Right renal pelvis (tissue), 4 donors: ENCODE measurements around the gene EFHD1. TPM values are rescaled to one million over a fixed set of nuclear protein-coding genes. Genes with fewer than 3 reads are reported as not detected.

Source experiments
- DNase-seq, 4 donors: peaks; one replicate each; pipeline ENCODE4 v3.0.0-alpha.2; 2013; ENCODE audit warnings: low read depth in 4 of 4, low spot score in 3 of 4, missing footprints in 1 of 4
- polyA plus RNA-seq, 4 donors: library from polyadenylated mRNA; unstranded; fragments of 120-200 nt; gene quantifications; one replicate each; pipeline ENCODE4 v1.2.1, GENCODE V29; 2013; ENCODE audit not compliant: insufficient read length in 4 of 4

The EFHD1 gene
- polyA plus RNA-seq = 10 to 100 TPM; 61.8 to 96.1 (median 87.6) TPM

- DNase-seq = peak; percentile 39 to 69 (median 60)
These were observed at the start of gene EFHD1 for GRCh38 chr2:232633413-232634205. TSS of gene EFHD1 (plus strand) at chr2:232633604. CDS start at chr2:232633705, 101 bp downstream.

GRCh38 chr2:232584238-232584637, 49.2 kb upstream of the EFHD1 start:
- no peak for DNase-seq

GRCh38 chr2:232586943-232587505, 46.4 kb upstream of the EFHD1 start:
- DNase-seq = no peak

- DNase-seq = no peak
These were observed 45.9 kb upstream of the EFHD1 start for GRCh38 chr2:232587512-232587911.

GRCh38 chr2:232588031-232588430, 45.4 kb upstream of the EFHD1 start:
- no peak for DNase-seq

- DNase-seq = no peak
These were observed 44.5 kb upstream of the EFHD1 start for GRCh38 chr2:232588680-232589585.

- no peak for DNase-seq
These were observed 40.5 kb upstream of the EFHD1 start for GRCh38 chr2:232592772-232593395.

GRCh38 chr2:232593982-232594381, 39.4 kb upstream of the EFHD1 start:
- no peak for DNase-seq

GRCh38 chr2:232597362-232598079, 35.9 kb upstream of the EFHD1 start:
- no peak for DNase-seq

GRCh38 chr2:232598293-232598692, 35.1 kb upstream of the EFHD1 start:
- DNase-seq = no peak

GRCh38 chr2:232600053-232600773, 33.2 kb upstream of the EFHD1 start:
- no peak for DNase-seq

GRCh38 chr2:232603283-232603682, 30.1 kb upstream of the EFHD1 start:
- no peak for DNase-seq

GRCh38 chr2:232604535-232604934, 28.9 kb upstream of the EFHD1 start:
- no peak for DNase-seq

- no peak for DNase-seq
These were observed 26.4 kb upstream of the EFHD1 start for GRCh38 chr2:232607011-232607410.

GRCh38 chr2:232609607-232610006, 23.8 kb upstream of the EFHD1 start:
- no peak for DNase-seq

GRCh38 chr2:232610081-232610480, 23.3 kb upstream of the EFHD1 start:
- DNase-seq = no peak

GRCh38 chr2:232611061-232611460, 22.3 kb upstream of the EFHD1 start:
- DNase-seq = no peak

- no peak for DNase-seq
These were observed 21.7 kb upstream of the EFHD1 start for GRCh38 chr2:232611559-232612218.
